HG03442 (cell line): ENCODE data around the gene SPAG16.
"Not testable (repeated sequence)": the region's sequence is repeated elsewhere in the genome, so short reads cannot be mapped to it uniquely, and the experiment has no call there.

ENCODE experiments used
- ATAC-seq: cut with Tn5 transposase; IDR thresholded peaks from one replicate; pipeline ENCODE4 v1.9.1; 2021; ENCODE audit warnings: mild to moderate bottlenecking, moderate library complexity; ENCODE audit not compliant: unreplicated experiment

SPAG16 gene

DNA sequence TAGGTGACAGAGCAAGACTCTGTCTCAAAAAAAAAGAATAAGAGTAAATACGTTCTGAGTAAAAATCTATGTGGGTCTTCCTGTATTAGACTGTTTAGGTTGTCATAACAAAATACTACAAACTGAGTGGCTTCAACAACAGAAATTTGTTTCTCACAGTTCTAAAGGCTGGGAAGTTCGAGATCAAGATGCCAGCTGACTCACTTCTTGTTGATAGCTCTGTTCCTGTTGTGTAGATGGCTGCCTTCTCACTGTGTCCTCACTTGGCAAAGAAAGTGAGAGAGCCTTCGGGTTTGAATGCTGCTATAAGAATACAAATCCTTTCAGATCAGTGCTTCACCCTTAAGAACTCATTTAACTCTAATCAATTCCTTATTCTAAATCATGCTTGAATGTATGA, 696.6 kb downstream of the SPAG16 start:
- no peak for ATAC-seq

DNA sequence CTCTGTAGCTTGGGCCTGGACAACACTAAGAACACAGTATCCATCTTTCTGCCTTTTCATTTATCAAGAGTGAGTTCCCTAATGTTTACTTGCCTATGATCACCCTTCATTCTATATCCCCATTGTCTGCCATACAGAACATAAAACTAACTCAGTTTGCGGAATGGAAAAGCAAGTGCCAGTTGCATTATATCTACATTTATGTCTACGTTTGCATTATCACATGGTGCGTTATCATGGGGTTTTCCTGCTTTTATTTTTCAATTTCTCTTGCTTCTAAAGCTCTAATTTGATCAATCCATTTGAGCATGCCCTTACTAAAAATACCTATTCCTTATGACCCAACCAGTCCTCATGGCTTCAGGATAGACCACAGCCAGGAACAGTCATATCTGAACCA, 704.9 kb downstream of the SPAG16 start:
- ATAC-seq: no peak

DNA sequence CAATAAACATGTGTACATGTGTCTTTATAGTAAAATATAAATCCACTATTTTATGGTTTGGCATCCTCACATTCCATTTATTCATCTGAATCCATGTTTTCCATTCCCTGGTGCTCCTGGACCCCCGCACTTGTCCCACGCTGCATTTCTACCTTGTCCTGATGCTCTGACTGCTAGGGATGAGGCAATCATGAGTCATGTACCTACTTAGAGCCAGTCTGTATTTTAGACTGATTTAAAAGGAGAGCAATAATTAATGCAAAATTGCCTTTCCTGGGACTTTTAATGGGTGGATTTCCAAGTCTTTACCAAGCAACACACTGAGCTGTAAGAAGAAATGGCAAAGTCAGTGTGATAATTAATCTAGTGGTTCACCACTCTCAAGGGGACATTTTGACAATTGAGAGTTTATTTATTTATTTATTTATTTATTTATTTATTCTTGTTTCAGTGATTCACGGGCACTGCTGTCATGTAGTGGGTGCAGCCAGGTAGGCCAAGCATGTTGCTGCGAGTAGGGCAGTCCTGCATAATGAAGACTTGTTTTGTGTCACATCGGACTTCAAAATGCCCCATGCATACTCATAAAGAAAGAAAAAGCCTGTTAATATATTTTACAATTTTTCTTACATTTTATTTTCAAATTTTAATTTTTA, 707.3 kb downstream of the SPAG16 start:
- no peak for ATAC-seq

DNA sequence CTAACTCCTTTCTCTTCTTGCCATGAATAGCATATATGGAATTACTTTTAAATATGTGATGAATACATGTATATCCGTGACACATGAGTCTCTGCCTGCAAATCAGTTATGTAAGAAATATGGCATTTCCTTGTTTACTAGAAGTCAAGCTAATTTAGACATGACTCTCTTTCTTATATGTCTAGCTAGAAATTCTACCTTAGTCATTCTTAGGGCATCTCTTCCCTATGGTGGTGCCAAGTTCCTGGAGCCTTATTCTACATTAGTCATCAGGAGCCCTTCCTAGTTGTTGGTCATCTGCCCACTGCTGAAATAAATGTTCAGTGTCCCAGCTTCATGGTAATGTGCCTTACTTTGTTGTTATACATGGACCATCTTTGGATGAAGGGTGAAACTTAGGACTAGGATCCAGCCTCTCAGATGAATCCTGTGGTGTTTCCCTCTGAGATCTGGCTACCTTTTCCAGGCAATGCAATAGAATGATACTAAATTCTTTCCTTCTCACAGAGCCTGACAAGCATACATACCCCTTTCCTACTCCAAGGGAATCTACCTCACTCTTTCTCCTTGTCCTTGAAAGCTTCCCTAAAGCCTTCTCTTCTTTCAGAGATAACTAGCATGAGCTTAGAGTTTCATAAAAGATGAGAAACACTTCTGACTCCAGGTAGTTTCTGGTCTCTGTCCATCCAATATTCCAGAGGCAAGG, 711.3 kb downstream of the SPAG16 start:
- no peak for ATAC-seq

DNA sequence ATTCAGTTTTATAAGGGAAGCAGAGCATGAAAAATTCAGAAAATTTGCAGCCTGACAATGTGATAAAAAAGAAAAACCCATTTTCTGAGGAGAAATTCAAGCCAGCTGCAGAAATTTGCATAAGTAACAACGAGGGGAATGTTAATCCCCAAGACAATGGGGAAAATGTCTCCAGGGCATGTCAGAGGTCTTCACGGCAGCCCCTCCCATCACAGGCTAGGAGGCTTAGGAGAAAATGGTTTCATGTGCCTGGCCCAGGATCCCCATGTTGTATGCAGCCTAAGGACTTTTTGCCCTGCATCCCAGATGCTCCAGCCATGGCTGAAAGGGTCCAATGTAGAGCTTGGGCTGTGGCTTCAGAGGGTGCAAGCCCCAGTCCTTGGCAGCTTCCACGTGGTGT, 714.7 kb downstream of the SPAG16 start:
- not testable (repeated sequence) for ATAC-seq

DNA sequence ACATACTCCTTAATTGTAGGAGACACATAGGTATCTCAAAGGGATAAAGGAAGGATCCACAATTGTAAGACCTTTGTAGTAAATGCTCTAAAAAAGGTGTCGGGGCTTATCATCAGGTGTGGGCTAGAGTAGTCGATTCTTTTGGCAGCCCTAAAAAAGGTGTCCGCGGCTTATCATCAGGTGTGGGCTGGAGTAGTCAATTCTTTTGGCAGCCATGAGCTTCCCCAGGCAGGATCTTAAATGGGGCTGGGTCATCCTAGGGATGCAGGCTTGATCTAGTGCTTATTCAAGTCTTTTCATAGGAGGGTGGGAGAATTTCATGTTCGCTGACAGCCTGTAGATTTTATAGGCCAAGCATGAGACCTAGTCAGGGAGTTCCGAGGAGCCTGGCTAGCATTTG, 720.2 kb downstream of the SPAG16 start:
- no peak for ATAC-seq

DNA sequence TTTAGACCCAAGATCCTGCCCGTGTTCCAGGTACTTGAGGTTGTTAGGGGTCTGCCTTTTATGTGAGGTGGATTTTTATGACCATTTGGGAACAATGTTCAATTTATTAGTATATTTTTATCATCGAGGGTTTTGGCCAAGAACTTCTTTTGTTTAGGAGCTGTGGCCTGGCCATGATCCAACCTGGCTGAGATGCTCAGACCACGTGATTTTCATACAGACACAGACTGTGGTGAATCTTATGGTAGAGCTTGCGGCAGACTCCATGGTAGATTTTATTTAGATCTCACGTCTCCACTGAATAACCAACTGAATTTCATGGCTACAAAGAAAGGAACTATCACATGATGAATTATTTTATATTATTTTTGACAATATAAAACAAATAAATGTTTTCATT, 721.1 kb downstream of the SPAG16 start:
- ATAC-seq: no peak

DNA sequence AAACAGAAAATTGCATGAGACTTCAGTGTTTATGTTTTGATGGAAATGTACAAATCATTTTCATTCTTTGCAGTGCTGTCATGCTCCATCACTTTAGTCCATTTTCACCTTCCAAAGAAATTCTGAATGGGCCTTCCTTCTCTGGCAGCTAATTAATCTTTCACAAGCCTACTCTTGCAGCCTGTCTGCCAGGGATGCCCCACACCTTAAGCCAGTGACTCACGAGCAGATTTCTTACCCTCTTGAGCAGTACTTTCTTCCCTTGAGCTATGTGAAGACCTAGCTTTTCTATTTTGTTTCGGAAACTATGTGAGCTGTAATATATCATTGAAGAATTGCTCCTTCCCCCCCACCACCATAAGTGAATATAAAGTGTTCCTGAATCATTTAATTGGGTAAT, 722.3 kb downstream of the SPAG16 start:
- ATAC-seq: no peak

DNA sequence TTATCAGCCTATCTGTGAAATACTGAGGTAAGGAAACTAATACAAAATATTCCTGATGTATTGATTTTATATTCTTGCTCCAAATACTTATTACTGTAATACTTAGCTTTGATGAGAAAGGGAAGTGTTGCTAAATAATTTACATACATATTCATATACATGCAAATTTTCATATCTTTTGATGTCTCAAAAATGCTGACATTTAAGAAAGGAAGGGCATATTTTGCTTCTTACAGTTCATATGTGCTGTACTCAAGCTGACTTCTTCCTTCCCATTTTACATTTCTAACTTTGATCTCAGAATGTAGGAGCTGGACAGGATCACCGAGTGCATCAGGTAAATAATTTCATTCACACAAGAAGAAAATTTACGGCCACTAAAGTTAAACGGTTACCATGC, 727.4 kb downstream of the SPAG16 start:
- no peak for ATAC-seq

DNA sequence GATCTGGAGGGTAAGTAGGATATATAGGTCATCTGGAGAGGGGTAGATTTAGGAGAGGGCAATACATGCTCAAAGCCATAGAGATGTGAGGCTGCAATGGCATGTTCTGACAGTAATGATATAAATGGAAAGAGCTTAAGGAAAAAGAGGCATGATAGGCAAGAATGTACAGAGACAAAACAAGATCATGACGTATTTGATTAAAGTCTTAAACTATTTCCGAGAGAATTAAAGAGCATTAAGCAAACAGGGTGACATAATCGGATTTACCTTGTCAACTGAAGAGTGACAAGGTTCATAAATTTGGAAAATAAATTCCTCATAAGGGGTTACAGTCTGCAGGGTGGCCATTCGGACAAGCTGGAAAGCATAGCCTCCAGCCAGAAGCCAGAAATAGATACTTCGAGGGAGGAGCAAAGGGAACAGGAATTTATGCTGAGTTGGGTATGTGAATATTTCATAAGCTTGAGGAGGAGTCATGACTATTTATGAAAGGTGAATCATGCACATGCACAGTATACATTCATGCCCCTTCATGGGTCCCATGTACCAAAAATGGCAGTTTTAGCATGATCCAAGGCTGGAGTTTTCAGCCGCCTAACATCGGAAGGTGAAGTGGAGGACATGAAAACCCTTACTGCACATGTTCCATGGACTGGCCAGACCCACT, 730.4 kb downstream of the SPAG16 start:
- ATAC-seq: no peak

DNA sequence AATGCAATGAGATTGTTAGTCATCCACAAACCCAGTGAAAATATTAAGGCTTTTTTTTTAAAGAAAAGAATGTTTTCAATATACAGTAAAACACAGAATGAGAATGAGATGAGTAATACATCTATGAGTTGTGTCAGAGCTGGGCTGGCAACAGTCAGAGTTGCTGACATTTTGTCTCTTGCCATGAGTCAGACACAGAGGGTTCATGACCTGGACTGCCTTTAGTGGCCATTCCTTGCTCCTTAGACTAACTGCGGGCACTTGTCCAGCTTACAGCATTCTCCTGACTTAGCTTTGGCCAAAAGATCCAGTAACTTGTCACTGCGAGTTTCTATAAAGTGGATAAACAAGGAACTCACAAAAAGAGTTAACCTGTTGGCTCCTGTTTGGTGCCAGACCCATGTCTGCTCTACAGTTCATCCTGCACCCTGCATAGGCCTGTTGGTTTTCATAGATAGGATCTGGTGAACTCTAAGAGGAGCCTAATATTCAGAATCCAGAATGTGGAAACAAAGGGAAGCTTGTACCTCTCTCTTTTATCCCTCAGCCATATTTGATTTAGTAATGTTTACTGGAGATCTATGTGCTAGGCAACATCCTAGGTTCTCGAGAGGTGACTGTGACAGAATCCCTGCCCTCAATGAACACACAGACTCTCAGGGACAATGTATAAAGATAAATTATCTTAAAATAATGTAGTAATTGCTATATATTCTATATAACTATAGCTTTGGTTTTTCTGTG, 735.1 kb downstream of the SPAG16 start:
- no peak for ATAC-seq

DNA sequence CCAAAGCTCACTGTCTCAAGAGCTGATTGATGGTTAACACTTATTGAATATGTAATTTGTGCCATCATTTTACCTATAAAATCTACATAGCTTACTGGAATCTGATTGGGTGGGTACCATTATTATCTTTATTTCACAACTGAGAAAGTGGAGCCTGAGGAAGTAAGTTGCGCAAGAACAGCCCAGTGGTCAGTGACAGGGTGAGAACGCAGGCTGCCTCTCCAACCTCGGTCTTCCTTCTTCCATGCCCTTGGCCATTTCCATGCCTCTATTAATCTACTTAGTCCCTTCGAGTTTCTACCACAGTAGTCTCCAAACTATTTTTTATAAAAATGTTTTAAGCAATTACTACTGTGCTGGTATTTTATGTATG, 735.7 kb downstream of the SPAG16 start:
- no peak for ATAC-seq

DNA sequence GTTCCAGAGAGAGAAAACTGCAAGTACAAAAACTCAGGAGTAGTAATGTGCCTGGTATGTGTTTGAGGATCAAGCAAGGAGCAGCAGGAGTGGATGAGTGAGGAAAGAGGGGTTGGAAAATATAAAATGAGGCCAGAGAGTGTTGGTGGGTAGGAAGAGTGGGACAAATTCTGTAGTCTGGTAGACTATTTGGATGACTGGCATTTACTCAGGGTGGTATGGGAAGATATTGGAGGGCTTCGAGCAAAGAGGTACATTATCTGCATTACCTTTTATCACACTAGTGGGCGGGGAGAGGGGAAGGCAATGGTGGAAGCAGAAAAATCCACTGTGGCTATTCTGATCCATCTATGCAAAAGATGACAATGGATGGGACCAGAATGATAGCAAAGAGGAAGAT, 744.9 kb downstream of the SPAG16 start:
- ATAC-seq: no peak

DNA sequence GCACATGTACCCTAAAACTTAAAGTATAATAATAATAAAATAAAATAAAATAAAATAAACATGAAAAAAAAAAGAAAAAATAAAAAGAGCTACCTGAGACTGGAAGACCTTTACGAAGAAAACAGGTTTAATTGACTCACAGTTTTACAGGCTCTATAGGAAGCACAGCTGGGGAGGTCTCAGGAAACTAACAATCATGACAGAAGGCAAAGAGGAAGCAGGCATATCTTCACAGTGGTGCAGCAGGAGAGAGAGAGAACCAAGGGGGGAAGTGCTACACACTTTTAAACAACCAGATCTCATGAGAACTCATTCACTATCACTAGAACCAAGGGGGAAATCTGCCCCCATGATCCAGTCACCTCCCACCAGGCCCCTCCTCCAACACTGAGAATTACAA, 747.3 kb downstream of the SPAG16 start:
- no peak for ATAC-seq

DNA sequence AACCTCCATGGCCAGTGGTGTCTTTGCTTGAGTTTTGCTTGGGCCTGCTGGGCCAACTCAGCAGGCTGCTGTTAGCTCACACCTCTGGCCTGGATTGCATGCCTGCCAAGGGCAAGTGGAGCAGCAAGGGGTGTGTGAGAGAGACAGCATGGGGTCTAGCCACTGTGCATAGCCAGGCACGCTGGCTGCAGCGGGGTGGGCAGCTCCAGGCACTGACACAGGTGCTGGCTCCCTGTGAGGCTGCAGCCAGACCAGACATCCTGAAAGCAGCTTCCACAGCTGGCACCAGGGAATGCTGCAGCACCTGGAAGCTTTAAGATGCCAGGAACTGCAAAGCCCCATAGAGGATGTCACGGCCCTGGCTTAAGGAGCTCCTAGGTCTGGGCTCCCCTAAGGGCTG, 750.2 kb downstream of the SPAG16 start:
- no peak for ATAC-seq

DNA sequence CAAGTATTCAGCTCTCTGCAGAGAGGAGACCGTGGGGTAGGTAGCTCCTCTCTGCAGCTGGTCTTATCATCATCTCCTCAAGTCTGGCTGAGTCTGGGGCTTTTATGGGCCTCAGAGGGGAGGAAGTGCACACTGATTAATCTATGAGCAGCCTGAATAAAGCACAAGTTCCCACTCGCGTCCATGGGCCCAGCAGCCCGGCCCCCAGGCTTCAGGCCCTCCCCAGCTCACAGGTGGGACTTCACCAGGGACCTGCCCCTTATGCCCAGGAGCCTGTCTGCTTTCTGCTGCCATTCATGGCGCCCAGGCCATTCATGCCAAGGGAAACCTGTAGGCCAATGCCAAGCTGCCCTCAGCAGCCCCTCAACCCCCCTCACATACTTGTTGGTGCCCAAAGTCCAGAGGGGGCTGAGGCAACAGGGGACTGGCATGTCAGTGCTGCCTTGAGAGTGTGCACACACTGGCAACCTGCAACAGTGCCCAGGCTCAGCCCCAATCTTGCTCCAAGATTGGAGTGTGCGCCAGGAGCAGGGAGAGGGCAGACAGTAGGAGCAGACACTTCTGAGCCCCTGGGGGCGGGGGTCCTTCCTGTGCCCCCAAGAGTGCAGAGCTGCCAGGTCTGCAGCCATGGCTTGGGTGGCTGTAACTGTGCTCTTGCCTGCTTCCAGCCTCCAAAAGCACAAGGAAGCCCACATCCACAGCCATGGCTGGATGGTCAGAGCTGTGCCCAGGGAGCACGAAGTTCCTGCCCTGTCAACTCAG, 751.0 kb downstream of the SPAG16 start:
- ATAC-seq: no peak

DNA sequence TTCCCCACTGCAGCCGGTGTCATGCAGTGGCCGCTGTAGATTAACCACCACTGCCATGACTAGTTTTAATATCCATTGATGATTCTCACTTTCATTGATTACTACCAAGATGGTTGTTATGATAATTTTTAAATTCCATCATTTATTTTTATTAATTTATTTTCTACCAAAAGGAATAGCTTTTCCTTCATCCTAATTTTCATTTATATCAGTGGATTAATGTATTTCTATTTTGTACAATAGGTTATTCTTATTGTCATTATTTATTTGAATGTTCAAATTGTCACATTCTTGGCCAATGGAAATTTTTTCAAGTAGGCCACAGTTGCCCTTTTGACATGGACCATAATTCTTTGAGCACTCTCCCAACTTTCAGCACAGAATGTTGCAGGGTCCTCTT, 751.7 kb downstream of the SPAG16 start:
- ATAC-seq: no peak

DNA sequence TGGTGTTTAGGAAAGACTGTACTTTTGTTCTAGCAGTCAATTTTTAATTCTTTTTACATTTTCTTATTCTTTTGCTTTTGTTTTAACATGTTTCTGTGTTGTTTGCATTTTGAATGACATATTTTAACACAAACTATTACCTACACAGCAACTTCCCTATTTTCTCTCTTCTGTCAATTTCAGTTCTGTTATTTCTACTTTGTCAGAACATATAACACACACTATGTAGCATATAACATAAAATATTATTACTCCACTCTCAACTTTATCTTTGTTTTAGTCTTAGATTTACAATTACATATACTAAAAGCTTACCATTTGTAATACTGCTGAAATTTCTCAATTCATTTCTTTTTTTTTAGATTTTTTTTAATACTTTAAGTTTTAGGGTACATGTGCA, 753.9 kb downstream of the SPAG16 start:
- ATAC-seq: no peak

DNA sequence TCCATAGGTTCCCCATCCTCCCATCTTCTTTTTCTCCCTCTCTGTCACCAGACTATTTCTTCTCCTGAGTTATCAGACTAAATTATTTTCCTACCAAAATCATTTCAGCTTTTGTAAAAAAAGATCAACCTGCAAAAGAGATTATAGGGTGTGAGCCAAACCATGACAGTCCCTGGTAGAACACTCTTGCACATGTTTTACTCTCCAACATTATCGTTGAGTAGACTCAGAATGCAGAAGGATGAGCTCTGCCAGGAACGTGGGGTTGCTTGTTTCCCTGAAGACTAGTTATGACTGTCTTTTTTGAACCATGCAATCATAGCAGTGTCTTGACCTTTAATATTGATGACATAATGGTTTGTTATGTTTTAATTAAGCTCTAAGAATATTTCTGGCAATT, 766.5 kb downstream of the SPAG16 start:
- ATAC-seq: no peak

DNA sequence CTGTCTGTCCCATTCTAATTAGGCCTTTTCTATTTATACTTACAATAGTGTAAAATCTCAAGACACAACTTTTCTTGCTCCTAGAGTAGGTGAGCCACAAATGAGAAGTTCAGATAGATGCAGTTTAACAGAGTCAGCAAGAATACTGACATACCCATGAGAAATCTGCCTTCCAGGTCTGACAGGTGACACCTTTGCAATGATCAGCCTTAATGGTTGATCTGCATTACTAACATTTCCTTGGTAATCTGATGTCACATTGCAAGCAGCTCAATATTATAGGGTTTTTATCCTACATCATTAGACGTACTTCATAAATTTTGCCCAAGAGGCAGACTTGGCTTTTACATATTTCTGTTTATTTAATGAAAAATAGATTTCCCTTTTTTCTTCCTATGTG, 767.3 kb downstream of the SPAG16 start:
- ATAC-seq: no peak

DNA sequence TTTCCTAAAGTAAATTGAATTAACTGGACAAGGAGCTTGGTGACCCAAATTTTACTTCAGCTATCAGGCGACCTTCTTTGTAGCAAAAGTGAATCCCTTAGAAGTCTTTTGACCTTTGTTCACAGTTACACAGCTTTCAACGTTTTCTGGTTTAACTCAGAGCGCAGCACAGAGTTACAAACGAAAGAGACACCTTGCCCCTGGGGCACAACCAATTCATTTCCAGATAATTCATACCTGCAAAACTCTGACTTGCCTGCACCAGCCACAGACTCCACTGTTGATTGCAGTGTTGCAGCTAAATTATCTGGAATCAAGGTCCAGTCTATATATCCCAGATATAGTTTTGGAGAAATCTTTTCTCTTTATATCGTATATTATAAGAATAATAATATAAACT, 768.0 kb downstream of the SPAG16 start:
- no peak for ATAC-seq
